NCI-H2196 (cell line): Measurements from ENCODE around the gene NDNF.

Source experiments
- DNase-seq: peaks from one replicate; lab custom pipeline; 2025; ENCODE audit not compliant: unreplicated experiment; lab: John Stamatoyannopoulos, UW

Gene NDNF

GRCh38 chr4:121018543-121018942, 53.8 kb downstream of the NDNF start:
- no peak for DNase-seq

- no peak for DNase-seq
Measured at GRCh38 chr4:121016611-121017010, 55.7 kb downstream of the NDNF start.

GRCh38 chr4:121015421-121015820, 56.9 kb downstream of the NDNF start:
- DNase-seq = no peak

GRCh38 chr4:121014544-121014943, 57.8 kb downstream of the NDNF start:
- no peak for DNase-seq

- no peak for DNase-seq
Measured at GRCh38 chr4:121011780-121012340, 60.5 kb downstream of the NDNF start.

GRCh38 chr4:121011138-121011537, 61.2 kb downstream of the NDNF start:
- DNase-seq = no peak

GRCh38 chr4:121009578-121010478, 62.5 kb downstream of the NDNF start:
- no peak for DNase-seq

- DNase-seq = no peak
Measured at GRCh38 chr4:121007660-121008059, 64.7 kb downstream of the NDNF start.

GRCh38 chr4:121003863-121004262, 68.5 kb downstream of the NDNF start:
- DNase-seq = no peak

GRCh38 chr4:120995266-120996010, 76.9 kb downstream of the NDNF start:
- no peak for DNase-seq

- no peak for DNase-seq
Measured at GRCh38 chr4:120994521-120994920, 77.8 kb downstream of the NDNF start.

GRCh38 chr4:120991885-120992284, 80.5 kb downstream of the NDNF start:
- no peak for DNase-seq

GRCh38 chr4:120990246-120990645, 82.1 kb downstream of the NDNF start:
- DNase-seq = no peak
